GM12878 (cell line): ENCODE measurements around the gene FRMD5. TPM values are rescaled to one million over a fixed set of nuclear protein-coding genes. Genes with fewer than 3 reads are reported as not detected.

Source experiments
- ATAC-seq: fragments of 200-7000 bp; cut with Tn5 transposase; 3 replicates; pipeline ENCODE4 v1.9.1; 2020; ENCODE audit warnings: mild to moderate bottlenecking, moderate library complexity
- BruUV-seq: library from RNA; stranded (reverse); fragments of 400-500 nt; replicated peaks from 2 replicates; lab custom pipeline; 2021; lab: Mats Ljungman, UMichigan
- CTCF ChIA-PET: fragments of 300-600 bp; sonication (Branson Sonifier 250); formaldehyde crosslinking; extraction: SDS; loops from one replicate; lab custom pipeline; 2021; ENCODE audit warnings: inconsistent platforms; lab: Yijun Ruan, JAX
- POLR2A ChIA-PET: fragments of 350-600 bp; formaldehyde crosslinking; extraction: SDS; loops from one replicate; lab custom pipeline; 2021; ENCODE audit warnings: inconsistent platforms; lab: Charles Lee
- RAD21 ChIA-PET: fragments of 300-600 bp; sonication (Branson Sonifier 250); formaldehyde crosslinking; loops from one replicate; lab custom pipeline; 2023; ENCODE audit warnings: antibody characterized with exemption; ENCODE audit not compliant: unreplicated experiment; lab: Charles Lee
- SMC1A ChIA-PET: fragments of 300-600 bp; sonication (Branson Sonifier 250); formaldehyde crosslinking; loops from one replicate; lab custom pipeline; 2023; ENCODE audit not compliant: unreplicated experiment, uncharacterized antibody; lab: Charles Lee
- DNase-seq: peaks from one replicate; pipeline ENCODE4 v3.0.0-alpha.2; 2011; ENCODE audit warnings: low read depth, low spot score
- FAIRE-seq: peaks from 3 replicates; lab custom pipeline; 2011; peaks lifted over from hg19 to GRCh38; lab: Jason Lieb, UNC
- H2AFZ ChIP-seq: 2 replicates; pipeline ENCODE4 v1.6.0; 2011; ENCODE audit warnings: low read depth, low read length, control low read depth; ENCODE audit not compliant: control insufficient read depth
- H3K27ac ChIP-seq: 2 replicates; pipeline ENCODE4 v1.5.1; 2011; ENCODE audit warnings: control low read depth; ENCODE audit not compliant: control insufficient read depth, insufficient read depth
- H3K27me3 ChIP-seq, 2 experiments: replicated peaks in 1 of 2; 2 replicates each; pipeline versions ENCODE4 v1.6.0 to v1.6.1; 2011; ENCODE audit warnings: low read length in 1 of 2; ENCODE audit not compliant: control insufficient read depth in 2 of 2, insufficient read depth in 2 of 2
- H3K36me3 ChIP-seq, 2 experiments: 2 replicates each; pipeline ENCODE4 v1.5.1; 2011; ENCODE audit warnings: low read length in 1 of 2; ENCODE audit not compliant: control insufficient read depth in 2 of 2, insufficient read depth in 2 of 2
- H3K4me1 ChIP-seq: 2 replicates; pipeline ENCODE4 v1.6.1; 2011; ENCODE audit warnings: mild to moderate bottlenecking, low read length, moderate library complexity, mixed read lengths; ENCODE audit not compliant: control insufficient read depth, insufficient read depth
- H3K4me2 ChIP-seq: 2 replicates; pipeline ENCODE4 v1.6.0; 2011; ENCODE audit warnings: control low read depth; ENCODE audit not compliant: control insufficient read depth, insufficient read depth
- H3K4me3 ChIP-seq: fragments of 200-600 bp; sonication (generic); 2 replicates; pipeline ENCODE4 v1.5.1; 2016
- H3K79me2 ChIP-seq: 2 replicates; pipeline ENCODE4 v1.6.0; 2011; ENCODE audit warnings: low read length; ENCODE audit not compliant: control insufficient read depth, insufficient read depth
- H3K9ac ChIP-seq: 2 replicates; pipeline ENCODE4 v1.8.0; 2011; ENCODE audit warnings: low read length, control low read depth, mixed read lengths; ENCODE audit not compliant: control insufficient read depth, insufficient read depth
- H3K9me3 ChIP-seq: replicated peaks from 3 replicates; pipeline ENCODE4 v1.5.1; 2011; ENCODE audit warnings: mild to moderate bottlenecking, low read length; ENCODE audit not compliant: control insufficient read depth, insufficient read depth
- H4K20me1 ChIP-seq: 2 replicates; pipeline ENCODE4 v1.6.0; 2011; ENCODE audit not compliant: control insufficient read depth, insufficient read depth
- ATF7 ChIP-seq: fragments of 450-650 bp; IDR thresholded peaks from 2 replicates; pipeline ENCODE4 v1.6.1; 2016; ENCODE audit warnings: low read depth, mild to moderate bottlenecking
- CBX5 ChIP-seq: sonication (generic); IDR thresholded peaks from 2 replicates; pipeline ENCODE4 v1.6.1; 2016; ENCODE audit warnings: low read depth, moderate library complexity, mild to moderate bottlenecking, inconsistent platforms
- CREB1 ChIP-seq: IDR thresholded peaks from 2 replicates; pipeline ENCODE4 v1.6.1; 2012; ENCODE audit warnings: low read depth, mild to moderate bottlenecking, inconsistent platforms
- NFXL1 ChIP-seq: fragments of 450-650 bp; IDR thresholded peaks from 2 replicates; pipeline ENCODE4 v1.6.1; 2017; ENCODE audit warnings: antibody characterized with exemption, mild to moderate bottlenecking, borderline replicate concordance
- RBBP5 ChIP-seq: fragments of 200-600 bp; sonication (generic); conservative IDR thresholded peaks from 2 replicates; pipeline ENCODE4 v1.6.1; 2016
- SMC3 ChIP-seq: IDR thresholded peaks from 2 replicates; pipeline ENCODE4 v1.6.1; 2011; ENCODE audit warnings: low read length, improper control_type of control experiment, borderline replicate concordance
- SRF ChIP-seq, 2 experiments: IDR thresholded peaks; 2 replicates each; pipeline ENCODE4 v1.6.1; 2011; ENCODE audit warnings: low read depth in 2 of 2, low read length in 2 of 2, mild to moderate bottlenecking in 1 of 2, moderate library complexity in 1 of 2
- ZNF622 ChIP-seq: fragments of 450-650 bp; IDR thresholded peaks from 2 replicates; pipeline ENCODE4 v1.6.1; 2017; ENCODE audit warnings: mild to moderate bottlenecking, inconsistent platforms
- WGBS: methylation state at CpG from one replicate; pipeline ENCODE4 v1.1.6; 2016; ENCODE audit warnings: low lambda C conversion rate; ENCODE audit not compliant: insufficient replicate concordance, insufficient coverage; ENCODE audit errors: missing lambda C conversion rate; 5-methylcytosine and 5-hydroxymethylcytosine counted together
- in situ Hi-C: fragments of 300-500 bp; cut with MboI; formaldehyde crosslinking; loops from 9 replicates; pipeline ENCODE4 v1.14.3; 2018; ENCODE audit warnings: mixed read lengths
- intact Hi-C: fragments of 100-400 bp; cut with micrococcal nuclease; formaldehyde crosslinking; loops from one replicate; pipeline ENCODE4 v1.14.2; 2022; ENCODE audit not compliant: unreplicated experiment
- polyA plus RNA-seq, 11 experiments: library from polyadenylated mRNA; depleted of rRNA in 4 of 11; unstranded in 6 of 11; stranded (reverse) in 5 of 11; fragments of >200 nt; fragmentation: Nextera tagmentation in 4 of 11; fragmentation: Illumina TruSeq in 1 of 11; extraction: Ambion mirVana in 4 of 11; extraction: Trizol in 1 of 11; gene quantifications; 1 replicate in 1 of 11; 2 replicates in 10 of 11; pipeline versions ENCODE4 v1.2.1 to v1.2.3, GENCODE V29; 2011 to 2016; ENCODE audit warnings: inconsistent platforms in 2 of 11, missing spikeins in 2 of 11, low read depth in 1 of 11
- total RNA-seq, 4 experiments: library from RNA; depleted of rRNA in 3 of 4; stranded (reverse); fragments of >200 nt in 3 of 4; fragmentation: Illumina TruSeq in 1 of 4; extraction: Trizol in 1 of 4; gene quantifications; 2 replicates each; pipeline versions ENCODE4 v1.2.1 to v1.2.3, GENCODE V29; 2013 to 2021
- TF ChIP-seq, protein P1 (sequence below): fragments of 450-650 bp; conservative IDR thresholded peaks from 2 replicates; pipeline ENCODE4 v1.6.1; 2017; ENCODE audit warnings: mild to moderate bottlenecking, moderate library complexity

FRMD5 gene
- total and polyA plus RNA-seq, 10 of the 15 experiments (the other 5 are each of a cell fraction or from before 2014, with no cell fraction given) = 0.26 to 6.4 (median 0.68) TPM; not detected in 1

DNA sequence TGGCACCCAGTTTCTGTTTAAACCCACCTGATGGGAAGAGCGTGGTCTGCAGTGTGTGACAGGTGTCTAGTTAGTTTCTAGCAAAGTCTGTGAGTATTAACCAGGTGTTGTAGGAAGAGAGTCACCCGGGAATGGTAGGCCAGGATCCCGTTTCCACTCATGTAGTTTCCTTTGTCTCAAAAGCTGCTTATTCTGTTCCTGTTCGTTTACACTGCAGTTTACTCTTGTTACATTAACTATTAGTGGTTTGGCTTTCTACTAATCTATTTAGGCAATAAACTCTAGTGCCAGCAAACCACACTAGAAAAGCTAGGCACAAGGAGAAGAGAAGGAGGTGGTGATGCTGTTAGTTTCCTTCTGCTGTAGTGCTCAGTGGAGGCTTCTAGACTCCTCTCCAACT lies 335.5 kb downstream of the FRMD5 start (continued):
- TF ChIP-seq, protein P1, sequence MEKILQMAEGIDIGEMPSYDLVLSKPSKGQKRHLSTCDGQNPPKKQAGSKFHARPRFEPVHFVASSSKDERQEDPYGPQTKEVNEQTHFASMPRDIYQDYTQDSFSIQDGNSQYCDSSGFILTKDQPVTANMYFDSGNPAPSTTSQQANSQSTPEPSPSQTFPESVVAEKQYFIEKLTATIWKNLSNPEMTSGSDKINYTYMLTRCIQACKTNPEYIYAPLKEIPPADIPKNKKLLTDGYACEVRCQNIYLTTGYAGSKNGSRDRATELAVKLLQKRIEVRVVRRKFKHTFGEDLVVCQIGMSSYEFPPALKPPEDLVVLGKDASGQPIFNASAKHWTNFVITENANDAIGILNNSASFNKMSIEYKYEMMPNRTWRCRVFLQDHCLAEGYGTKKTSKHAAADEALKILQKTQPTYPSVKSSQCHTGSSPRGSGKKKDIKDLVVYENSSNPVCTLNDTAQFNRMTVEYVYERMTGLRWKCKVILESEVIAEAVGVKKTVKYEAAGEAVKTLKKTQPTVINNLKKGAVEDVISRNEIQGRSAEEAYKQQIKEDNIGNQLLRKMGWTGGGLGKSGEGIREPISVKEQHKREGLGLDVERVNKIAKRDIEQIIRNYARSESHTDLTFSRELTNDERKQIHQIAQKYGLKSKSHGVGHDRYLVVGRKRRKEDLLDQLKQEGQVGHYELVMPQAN = no peak
- TF ChIP-seq NFXL1 = no peak
- no peak for TF ChIP-seq CREB1
- TF ChIP-seq CBX5 = no peak
- no peak for TF ChIP-seq ATF7

DNA sequence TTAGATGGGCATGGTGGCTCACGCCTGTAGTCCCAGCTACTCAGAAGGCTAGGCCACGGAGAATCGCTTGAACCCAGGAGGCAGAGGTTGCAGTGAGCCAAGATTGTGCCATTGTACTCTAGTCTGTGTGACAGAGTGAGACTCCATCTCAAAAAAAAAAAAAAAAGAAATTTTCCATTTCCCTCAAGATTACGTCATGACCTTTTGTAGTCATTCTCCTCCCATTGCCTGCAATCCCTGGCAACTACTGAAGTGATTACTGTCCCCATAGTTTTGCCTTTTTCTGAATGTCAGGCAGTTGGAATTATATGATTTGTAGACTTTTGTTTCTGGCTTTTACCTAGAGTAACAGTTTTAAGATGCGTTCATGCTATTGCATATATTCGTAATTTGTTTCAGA lies 340.3 kb downstream of the FRMD5 start:
- H2AFZ ChIP-seq = no peak overlapping the region
- in situ Hi-C loops (no loop called here), intact Hi-C loops (no loop called here)
- no peak overlapping the region for H3K27ac ChIP-seq
- WGBS = 98% methylated on average over 6 of the region's 6 CpGs
- no peaks in the 10 kb centered on the region for H3K9me3 ChIP-seq
- no peak overlapping the region for H3K4me3 ChIP-seq
- RAD21 ChIA-PET = no interaction called here
- TF ChIP-seq ZNF622 (no peak), RBBP5 (no peak), SMC3 (no peak), SRF (IDR thresholded peaks at IDR 0.05; ENCODE audit: low read depth in 2 of 2, low read length in 2 of 2) (no peak)
- DNase-seq (no peak), ATAC-seq (no peak), FAIRE-seq (no peak)
- BruUV-seq = no TSS peak
- POLR2A ChIA-PET = no interaction called here
- SMC1A ChIA-PET = no interaction called here
- H3K27me3 ChIP-seq = no peaks in the 10 kb centered on the region
- H3K9ac ChIP-seq = no peak overlapping the region
- CTCF ChIA-PET = no interaction called here
- no peak overlapping the region for H3K4me2 ChIP-seq
- H4K20me1 ChIP-seq = no peaks in the 10 kb centered on the region
- H3K36me3 ChIP-seq = peaks cover 2 to 36% of the 10 kb centered on the region in 2 experiments
- no peaks in the 10 kb centered on the region for H3K79me2 ChIP-seq
- no peaks in the 10 kb centered on the region for H3K4me1 ChIP-seq
